Measurements from ENCODE around the gene RASSF10. TPM values are rescaled to one million over a fixed set of nuclear protein-coding genes. Genes with fewer than 3 reads are reported as not detected.
A peak's percentile ranks its signal among the peaks of the same experiment; 100 is the strongest.

RASSF10 gene
- polyA plus RNA-seq (2013, experiment 1 of 2) = 2.5 TPM
- polyA plus RNA-seq (2013, experiment 2 of 2) = 2.1 TPM

DNA sequence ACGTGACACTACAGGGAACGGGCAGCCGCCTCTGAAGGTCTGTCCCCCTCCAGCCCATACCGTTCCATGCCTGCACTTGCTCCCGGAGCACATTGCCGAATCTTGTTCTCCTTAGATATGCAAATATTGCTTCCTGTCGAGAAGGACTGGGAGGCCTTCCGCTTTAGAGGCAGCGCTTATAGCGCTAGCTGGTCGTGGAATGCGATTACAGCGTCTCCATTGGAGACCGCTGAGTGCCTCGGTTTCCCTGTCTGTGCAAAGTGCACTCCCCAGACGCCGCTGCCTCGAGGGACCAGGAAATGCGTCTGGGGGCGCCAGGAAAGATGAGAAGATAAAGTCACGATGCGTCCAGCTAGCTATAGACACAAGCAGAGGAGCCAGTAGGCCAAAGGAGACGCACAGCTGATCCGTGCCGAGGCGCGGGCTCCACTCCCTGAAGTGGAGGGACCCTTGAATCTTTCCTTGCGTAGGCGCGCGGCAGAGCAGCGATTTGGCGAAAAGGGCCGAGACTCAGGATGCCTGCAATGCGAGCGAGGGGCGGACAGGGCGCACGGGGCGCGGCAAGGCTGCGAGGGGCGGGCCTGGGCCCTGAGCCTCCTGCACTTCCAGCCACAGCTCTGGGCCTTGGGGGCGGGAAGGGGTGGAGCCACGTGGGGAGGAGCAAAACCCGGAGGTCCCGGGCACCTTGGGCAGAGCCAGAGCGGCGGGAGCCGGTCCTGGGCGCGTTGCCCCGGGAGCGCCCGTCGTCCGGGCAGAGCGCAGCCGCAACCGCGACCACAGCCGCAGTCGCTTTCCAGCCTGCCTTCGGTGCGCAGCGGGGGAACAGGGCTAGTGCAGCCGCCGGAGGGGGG is at the start of gene RASSF10:
Gene RASSF10, plus strand, starts transcription at position 692 of the 851 bp plus-strand sequence. CDS start 261 bp downstream, outside the sequence.
- Histone ChIP-seq H3K9me3 (ENCODE audit: insufficient read depth, low read depth, low read length) (peaks cover 7% of the 10 kb centered on the region; the same call in 1 of the 2 replicates), H3K36me3 (ENCODE audit: insufficient read depth, low read length) (no peaks in the 10 kb centered on the region), H3K27me3 (ENCODE audit: insufficient read depth, low read length) (peaks cover 78% of the 10 kb centered on the region), H3K4me3 (ENCODE audit: low read length) (peak within 1 kb of the TSS; percentile 62), H3K4me1 (ENCODE audit: insufficient read depth, low read length) (peaks cover 43% of the 10 kb centered on the region), H3K9ac (ENCODE audit: low read depth, low read length) (peak within 1 kb of the TSS; percentile 66), H3K27ac (ENCODE audit: low read depth, low read length) (peak within 1 kb of the TSS; percentile 73; the same call in 1 of the 2 replicates)
- under 1% methylated on average over 68 of the region's 68 CpGs for WGBS

DNA sequence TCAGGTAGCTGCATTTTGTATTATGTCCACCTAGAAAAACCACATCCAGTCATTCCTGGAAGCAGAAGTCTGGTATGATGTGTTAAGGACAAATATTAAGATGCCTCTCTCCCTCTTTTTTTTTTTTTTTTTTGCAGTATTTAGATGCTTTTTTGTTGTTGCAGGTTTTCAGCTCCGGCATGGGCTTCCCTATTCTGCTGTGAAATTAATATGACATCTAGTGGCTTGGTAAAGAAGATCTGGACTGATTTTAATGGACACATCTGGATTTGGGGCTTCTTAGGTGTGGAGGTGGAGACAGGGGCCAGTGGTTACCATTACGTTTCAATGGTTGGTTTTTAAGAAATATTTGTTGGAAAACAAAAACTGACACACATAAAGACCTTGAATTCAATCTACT is 47.5 kb upstream of the RASSF10 start:
- no peak overlapping the region for H3K27ac ChIP-seq (ENCODE audit: low read depth, low read length)
- WGBS = 94% methylated on average over 1 of the region's 2 CpGs
- H3K4me1 ChIP-seq (ENCODE audit: insufficient read depth, low read length) = 0 out of 2 replicates have a peak, but pooled peaks cover 1% of the 10 kb centered on the region
- no peaks in the 10 kb centered on the region for H3K9me3 ChIP-seq (ENCODE audit: insufficient read depth, low read depth, low read length)
- H3K27me3 ChIP-seq (ENCODE audit: insufficient read depth, low read length) = no peaks in the 10 kb centered on the region
- H3K4me3 ChIP-seq (ENCODE audit: low read length) = no peak overlapping the region
- H3K9ac ChIP-seq (ENCODE audit: low read depth, low read length) = no peak overlapping the region
- H3K36me3 ChIP-seq (ENCODE audit: insufficient read depth, low read length) = no peaks in the 10 kb centered on the region

DNA sequence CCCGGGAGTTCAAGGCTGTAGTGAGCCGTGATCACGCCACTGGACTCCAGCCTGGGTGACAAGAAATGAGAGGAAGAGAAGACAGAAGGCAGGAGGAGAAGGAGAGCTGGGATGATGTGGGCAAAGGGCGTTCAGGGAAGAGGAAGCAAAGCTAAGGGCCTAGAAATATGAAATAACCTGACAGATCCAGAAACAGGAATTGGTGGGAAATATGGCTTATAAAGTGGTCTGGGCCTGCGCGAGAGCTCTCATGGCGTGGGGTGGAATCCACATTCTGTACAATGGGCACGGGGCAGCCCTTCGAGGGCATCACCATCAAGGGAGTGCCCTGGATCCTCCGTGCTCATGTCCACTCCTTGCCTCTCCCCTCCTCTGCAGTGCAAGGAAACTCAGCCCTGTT is 46.8 kb upstream of the RASSF10 start:
- 92% methylated on average over 10 of the region's 10 CpGs for WGBS
- Histone ChIP-seq H3K27me3 (ENCODE audit: insufficient read depth, low read length) (no peaks in the 10 kb centered on the region), H3K9me3 (ENCODE audit: insufficient read depth, low read depth, low read length) (no peaks in the 10 kb centered on the region), H3K36me3 (ENCODE audit: insufficient read depth, low read length) (no peaks in the 10 kb centered on the region), H3K9ac (ENCODE audit: low read depth, low read length) (no peak overlapping the region), H3K27ac (ENCODE audit: low read depth, low read length) (no peak overlapping the region), H3K4me3 (ENCODE audit: low read length) (no peak overlapping the region), H3K4me1 (ENCODE audit: insufficient read depth, low read length) (0 out of 2 replicates have a peak, but pooled peaks cover 3% of the 10 kb centered on the region)

DNA sequence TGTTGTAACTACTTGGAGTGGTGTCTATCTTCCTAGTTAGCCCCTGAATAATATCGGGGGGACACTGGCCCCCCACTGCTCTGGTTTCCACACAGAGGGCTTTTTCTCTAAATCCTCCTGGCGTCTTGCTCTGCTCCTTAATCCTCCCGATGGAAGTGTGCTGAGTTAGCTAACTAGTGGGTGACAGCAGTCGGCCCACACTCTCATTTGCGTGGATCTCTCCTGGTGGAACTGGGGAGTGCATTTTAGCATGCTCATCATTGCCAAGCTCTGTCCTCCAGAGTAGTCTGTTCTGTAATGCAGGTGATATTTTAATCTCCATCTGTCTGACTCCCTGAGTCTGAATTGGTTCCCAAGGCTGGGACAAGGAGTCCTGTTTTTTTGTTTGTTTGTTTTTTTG is 46.1 kb upstream of the RASSF10 start:
- H3K9ac ChIP-seq (ENCODE audit: low read depth, low read length) = no peak overlapping the region
- no peaks in the 10 kb centered on the region for H3K27me3 ChIP-seq (ENCODE audit: insufficient read depth, low read length)
- no peak overlapping the region for H3K4me3 ChIP-seq (ENCODE audit: low read length)
- 89% methylated on average over 5 of the region's 5 CpGs for WGBS
- H3K4me1 ChIP-seq (ENCODE audit: insufficient read depth, low read length) = 0 out of 2 replicates have a peak, but pooled peaks cover 3% of the 10 kb centered on the region
- no peak overlapping the region for H3K27ac ChIP-seq (ENCODE audit: low read depth, low read length)
- H3K9me3 ChIP-seq (ENCODE audit: insufficient read depth, low read depth, low read length) = no peaks in the 10 kb centered on the region
- H3K36me3 ChIP-seq (ENCODE audit: insufficient read depth, low read length) = no peaks in the 10 kb centered on the region

DNA sequence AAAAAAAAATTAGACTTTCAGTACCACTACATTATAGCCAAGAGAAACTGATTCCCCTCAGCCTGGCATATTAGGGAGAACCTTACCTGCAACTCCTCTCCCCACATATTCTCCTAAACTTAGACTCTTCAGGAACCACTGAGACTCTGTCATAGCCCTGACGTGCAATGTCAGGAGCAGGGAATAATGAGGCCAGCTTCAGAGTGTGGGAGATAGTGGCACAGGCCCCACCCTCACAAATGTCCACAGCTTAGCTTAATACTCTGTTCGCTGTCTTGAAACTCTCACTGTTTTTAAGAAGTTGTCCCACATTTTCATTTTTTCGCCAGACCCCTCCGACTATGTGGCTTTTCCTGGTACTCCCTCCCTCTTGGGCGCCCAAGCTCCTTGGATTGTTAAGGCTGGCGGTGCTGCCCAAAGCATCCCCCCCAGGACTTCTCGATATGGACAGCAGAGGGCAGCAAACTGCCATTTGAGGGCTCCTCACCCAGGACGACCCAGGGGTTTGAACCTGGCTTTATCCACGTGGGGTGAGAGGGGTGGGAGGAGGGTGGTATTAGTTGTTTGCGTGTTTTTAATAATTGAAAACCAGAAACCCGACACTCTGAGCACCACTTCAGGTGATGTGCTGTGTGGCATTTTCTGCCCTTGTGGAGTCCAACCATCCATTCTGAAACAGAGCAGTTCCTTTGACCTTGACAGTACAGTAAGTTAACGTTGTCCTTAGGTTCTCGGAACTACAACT is 45.2 kb upstream of the RASSF10 start:
- H3K27me3 ChIP-seq (ENCODE audit: insufficient read depth, low read length) = no peaks in the 10 kb centered on the region
- H3K9me3 ChIP-seq (ENCODE audit: insufficient read depth, low read depth, low read length) = no peaks in the 10 kb centered on the region
- H3K36me3 ChIP-seq (ENCODE audit: insufficient read depth, low read length) = no peaks in the 10 kb centered on the region
- no peak overlapping the region for H3K4me3 ChIP-seq (ENCODE audit: low read length)
- no peak overlapping the region for H3K9ac ChIP-seq (ENCODE audit: low read depth, low read length)
- 33% methylated on average over 13 of the region's 13 CpGs for WGBS
- H3K27ac ChIP-seq (ENCODE audit: low read depth, low read length) = no peak overlapping the region
- H3K4me1 ChIP-seq (ENCODE audit: insufficient read depth, low read length) = 0 out of 2 replicates have a peak, but pooled peaks cover 3% of the 10 kb centered on the region

DNA sequence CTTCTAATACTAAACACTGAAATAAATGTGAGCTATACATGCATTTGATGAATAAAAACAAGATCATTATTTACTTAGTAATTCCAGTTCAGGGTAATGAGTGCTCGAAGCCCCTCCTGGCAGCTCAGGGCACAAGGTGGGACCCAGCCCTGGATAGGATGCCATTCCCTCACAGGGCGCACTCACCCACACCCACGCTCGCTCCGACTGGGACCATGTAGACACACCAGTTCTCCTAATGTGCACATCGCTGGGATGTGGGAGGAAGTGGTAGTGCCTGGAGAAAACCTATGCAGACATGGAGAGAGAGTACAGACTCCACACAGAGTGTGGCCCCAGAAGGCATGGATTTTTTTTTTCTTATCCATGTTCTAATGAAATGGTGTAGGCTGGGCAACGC is 44.5 kb upstream of the RASSF10 start:
- Histone ChIP-seq H3K9ac (ENCODE audit: low read depth, low read length) (no peak overlapping the region), H3K9me3 (ENCODE audit: insufficient read depth, low read depth, low read length) (no peaks in the 10 kb centered on the region), H3K27me3 (ENCODE audit: insufficient read depth, low read length) (no peaks in the 10 kb centered on the region), H3K4me3 (ENCODE audit: low read length) (no peak overlapping the region), H3K27ac (ENCODE audit: low read depth, low read length) (no peak overlapping the region), H3K36me3 (ENCODE audit: insufficient read depth, low read length) (no peaks in the 10 kb centered on the region), H3K4me1 (ENCODE audit: insufficient read depth, low read length) (0 out of 2 replicates have a peak, but pooled peaks cover 3% of the 10 kb centered on the region)
- WGBS = 94% methylated on average over 7 of the region's 7 CpGs

DNA sequence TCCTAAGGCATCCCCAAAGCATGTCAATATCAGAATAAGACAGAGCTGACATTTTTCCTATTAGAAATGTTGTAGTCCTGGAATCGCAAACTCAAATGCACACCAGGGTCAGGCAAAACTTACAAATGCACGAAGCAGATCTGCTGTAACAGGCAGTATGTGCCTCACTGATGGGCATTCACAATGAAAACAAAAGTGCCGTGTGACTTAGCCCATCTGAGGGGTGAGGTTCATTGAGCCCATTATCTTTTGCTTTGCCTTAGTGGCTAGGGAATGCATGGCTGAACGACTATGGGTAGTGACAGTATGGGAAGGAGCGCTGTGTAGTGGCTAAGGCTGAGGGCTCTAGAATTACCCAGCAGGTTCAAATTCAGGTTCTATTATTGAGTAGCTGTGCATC is 43.1 kb upstream of the RASSF10 start:
- H3K9me3 ChIP-seq (ENCODE audit: insufficient read depth, low read depth, low read length) = no peaks in the 10 kb centered on the region
- WGBS = 84% methylated on average over 5 of the region's 5 CpGs
- H3K4me3 ChIP-seq (ENCODE audit: low read length) = no peak overlapping the region
- no peaks in the 10 kb centered on the region for H3K27me3 ChIP-seq (ENCODE audit: insufficient read depth, low read length)
- H3K36me3 ChIP-seq (ENCODE audit: insufficient read depth, low read length) = no peaks in the 10 kb centered on the region
- 0 out of 2 replicates have a peak, but pooled peaks cover 3% of the 10 kb centered on the region for H3K4me1 ChIP-seq (ENCODE audit: insufficient read depth, low read length)
- H3K27ac ChIP-seq (ENCODE audit: low read depth, low read length) = no peak overlapping the region
- no peak overlapping the region for H3K9ac ChIP-seq (ENCODE audit: low read depth, low read length)

DNA sequence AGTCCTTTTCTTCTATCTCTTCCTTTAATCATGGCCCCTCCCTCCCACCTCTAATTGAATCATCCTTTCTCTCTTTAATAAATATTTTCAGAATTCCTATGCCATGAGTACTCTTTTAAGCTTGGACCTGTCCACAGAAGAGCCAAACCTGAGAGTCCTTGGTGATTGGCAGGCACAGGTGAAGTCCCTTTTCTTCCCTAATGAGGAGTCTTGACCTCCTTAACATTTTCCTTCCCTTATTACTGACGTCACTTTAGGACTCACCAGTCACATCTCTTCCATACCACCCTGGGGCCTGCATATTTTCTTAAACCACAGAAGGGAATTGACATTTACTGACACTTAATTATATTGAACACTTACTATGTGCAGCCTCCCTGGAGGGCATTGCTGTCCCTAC is 41.0 kb upstream of the RASSF10 start:
- H3K4me1 ChIP-seq (ENCODE audit: insufficient read depth, low read length) = 0 out of 2 replicates have a peak, but pooled peaks cover 3% of the 10 kb centered on the region
- no peak overlapping the region for H3K9ac ChIP-seq (ENCODE audit: low read depth, low read length)
- H3K9me3 ChIP-seq (ENCODE audit: insufficient read depth, low read depth, low read length) = no peaks in the 10 kb centered on the region
- H3K27me3 ChIP-seq (ENCODE audit: insufficient read depth, low read length) = no peaks in the 10 kb centered on the region
- 88% methylated on average over 1 of the region's 1 CpG for WGBS
- H3K27ac ChIP-seq (ENCODE audit: low read depth, low read length) = no peak overlapping the region
- no peak overlapping the region for H3K4me3 ChIP-seq (ENCODE audit: low read length)
- H3K36me3 ChIP-seq (ENCODE audit: insufficient read depth, low read length) = no peaks in the 10 kb centered on the region

DNA sequence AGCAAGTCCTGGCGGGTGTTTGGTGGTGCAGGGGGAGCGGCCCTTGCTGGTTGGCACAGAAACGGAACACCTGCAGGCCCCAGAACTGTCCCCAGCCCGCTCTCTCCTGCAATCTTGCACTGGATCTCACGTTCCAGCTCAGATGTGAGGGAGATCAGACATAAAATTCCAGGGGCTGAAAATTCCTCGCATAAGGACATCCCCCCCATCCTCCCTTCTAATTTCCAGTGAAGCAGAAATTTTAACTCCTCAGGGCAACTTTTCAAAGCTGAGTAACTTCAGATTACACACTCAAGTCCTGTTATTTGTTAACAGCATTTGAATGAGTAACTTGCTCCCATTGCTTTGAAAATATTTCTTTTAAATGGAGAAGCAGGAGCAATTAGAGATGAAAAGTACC is 40.3 kb upstream of the RASSF10 start:
- H3K36me3 ChIP-seq (ENCODE audit: insufficient read depth, low read length) = no peaks in the 10 kb centered on the region
- 0 out of 2 replicates have a peak, but pooled peaks cover 3% of the 10 kb centered on the region for H3K4me1 ChIP-seq (ENCODE audit: insufficient read depth, low read length)
- no peaks in the 10 kb centered on the region for H3K27me3 ChIP-seq (ENCODE audit: insufficient read depth, low read length)
- no peak overlapping the region for H3K9ac ChIP-seq (ENCODE audit: low read depth, low read length)
- H3K9me3 ChIP-seq (ENCODE audit: insufficient read depth, low read depth, low read length) = no peaks in the 10 kb centered on the region
- no peak overlapping the region for H3K4me3 ChIP-seq (ENCODE audit: low read length)
- WGBS = 95% methylated on average over 6 of the region's 6 CpGs
- no peak overlapping the region for H3K27ac ChIP-seq (ENCODE audit: low read depth, low read length)

DNA sequence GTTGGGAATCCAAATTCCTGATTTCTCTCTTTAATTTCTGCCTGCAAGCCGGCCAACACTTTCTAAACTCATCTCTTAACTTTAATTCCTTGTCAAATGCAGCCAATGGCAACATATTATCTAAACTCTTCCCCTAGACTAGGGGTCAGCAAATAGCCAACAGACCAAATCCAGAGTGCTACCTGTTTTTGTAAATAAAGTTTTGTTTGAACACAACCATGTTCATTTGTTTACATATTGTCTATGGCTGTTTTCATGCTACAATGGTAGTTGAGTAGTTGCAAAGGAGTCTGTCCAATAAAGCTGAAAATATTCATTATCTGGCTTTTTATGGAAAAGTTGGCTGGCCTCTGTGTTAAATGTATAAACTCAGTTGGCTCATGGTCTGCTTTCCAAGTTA is 37.2 kb upstream of the RASSF10 start:
- Histone ChIP-seq H3K27me3 (ENCODE audit: insufficient read depth, low read length) (no peaks in the 10 kb centered on the region), H3K4me3 (ENCODE audit: low read length) (no peak overlapping the region), H3K9me3 (ENCODE audit: insufficient read depth, low read depth, low read length) (no peaks in the 10 kb centered on the region), H3K36me3 (ENCODE audit: insufficient read depth, low read length) (no peaks in the 10 kb centered on the region), H3K4me1 (ENCODE audit: insufficient read depth, low read length) (no peaks in the 10 kb centered on the region), H3K27ac (ENCODE audit: low read depth, low read length) (no peak overlapping the region), H3K9ac (ENCODE audit: low read depth, low read length) (no peak overlapping the region)
- WGBS = 98% methylated on average over 1 of the region's 1 CpG
